Stimulated activated CD8-positive, alpha-beta memory T cell treated with anti-CD3 and anti-CD28 coated beads, Interleukin-2, amount 100 ng/mL, for 1 hour (primary cell): ENCODE results near the gene TPRG1.

ENCODE experiments used
- DNase-seq, 2 donors: peaks; one replicate each; pipeline ENCODE4 v3.0.0-alpha.2; 2020; ENCODE audit warnings: low read depth in 2 of 2

The TPRG1 gene

DNA sequence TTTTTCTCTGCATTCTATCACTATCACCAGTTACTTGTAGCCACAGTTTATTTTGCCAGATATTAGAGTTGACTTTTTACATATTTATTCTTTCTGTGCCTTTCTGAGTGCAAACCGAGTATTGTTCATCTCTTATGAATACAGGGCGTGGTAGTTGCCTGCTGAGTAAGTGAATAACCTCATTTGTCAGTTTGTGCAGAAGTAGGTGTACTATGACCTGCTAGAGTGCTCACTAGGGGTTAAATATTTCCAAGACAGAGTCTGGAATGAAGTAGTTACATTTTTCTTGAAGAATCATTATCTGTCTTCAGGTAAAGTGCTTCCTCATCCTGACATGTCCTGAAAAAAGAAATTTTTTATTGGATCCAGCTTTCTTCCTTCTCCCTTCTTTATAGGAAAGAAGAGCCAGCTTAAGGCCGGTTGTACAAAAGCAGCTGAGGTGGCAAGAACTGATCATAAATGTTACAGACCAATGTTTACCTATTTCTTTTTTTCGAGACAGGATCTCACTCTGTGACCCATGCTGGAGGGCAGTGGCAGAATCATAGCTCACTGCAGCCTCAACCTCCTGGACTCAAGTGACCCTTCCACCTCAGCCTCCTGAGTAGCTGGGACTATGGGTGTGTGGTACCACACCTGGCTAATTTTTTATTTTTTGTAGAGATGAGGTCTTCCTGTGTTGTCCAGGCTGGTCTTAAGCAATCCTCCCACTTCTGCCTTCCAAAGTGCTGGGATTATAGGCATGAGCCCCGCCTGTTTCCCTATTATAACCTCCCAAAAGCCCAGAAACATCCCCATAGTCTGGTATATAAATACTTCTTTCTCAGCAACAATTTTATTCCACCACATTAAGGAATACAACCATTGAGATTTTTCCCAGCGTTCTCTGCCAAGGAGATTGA is 182.5 kb downstream of the TPRG1 start:
- no peak for DNase-seq

- DNase-seq = no peak
Observed at GRCh38 chr3:189355115-189355480, 183.3 kb downstream of the TPRG1 start.

- peak in 1 of 2 donors; percentile 22 for DNase-seq
Observed at GRCh38 chr3:189355481-189356201, 183.9 kb downstream of the TPRG1 start.

DNA sequence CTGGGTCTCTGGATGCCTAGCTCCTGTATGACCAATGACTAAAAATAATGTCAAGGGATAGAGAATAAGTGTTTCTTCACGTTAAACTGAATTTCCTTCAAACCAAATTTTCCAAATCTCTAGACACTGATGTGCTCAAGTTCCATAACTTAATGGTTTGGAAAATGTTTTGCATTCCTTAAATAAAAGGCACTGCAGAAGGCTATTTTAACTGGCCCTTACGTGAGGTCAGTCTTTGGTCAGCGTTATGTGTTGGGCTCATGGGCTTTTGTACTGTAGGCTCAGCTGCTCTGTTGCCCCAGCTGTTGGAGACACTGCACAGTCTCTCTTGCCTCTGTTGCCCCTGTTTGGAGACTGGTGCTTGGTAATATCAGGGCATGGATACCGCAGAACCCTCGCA is 188.5 kb downstream of the TPRG1 start:
- no peak for DNase-seq

GRCh38 chr3:189361103-189361835 is 189.5 kb downstream of the TPRG1 start:
- no peak for DNase-seq

DNA sequence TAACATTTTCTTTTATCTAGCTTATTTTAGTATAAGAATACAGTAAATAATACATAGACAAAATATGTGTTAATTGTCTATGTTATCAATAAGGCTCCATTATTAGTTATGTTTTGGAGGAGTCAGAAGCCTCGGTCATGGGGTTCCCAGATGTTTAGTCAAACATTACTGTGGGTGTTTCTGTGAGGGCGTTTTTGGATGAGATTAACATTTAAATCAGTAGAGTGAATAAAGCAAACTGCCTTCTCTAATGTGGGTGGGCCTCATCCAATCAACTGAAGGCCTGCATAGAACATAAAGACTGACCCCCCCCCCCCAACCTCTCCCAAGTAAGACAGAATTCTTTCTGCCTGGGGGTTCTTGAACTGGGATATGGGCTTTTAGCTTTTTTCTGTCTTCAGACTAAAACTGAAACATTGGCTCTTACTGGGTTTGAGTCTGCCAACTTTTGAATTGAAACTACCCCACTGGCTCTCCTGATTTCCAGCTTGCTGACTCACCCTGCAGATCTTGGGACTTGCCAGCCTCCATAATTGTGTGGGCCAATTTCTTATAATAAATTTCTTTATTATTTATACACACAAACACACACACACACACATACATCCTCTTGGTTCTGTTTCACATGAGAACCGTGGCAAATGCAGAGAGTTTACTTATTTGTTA is 192.0 kb downstream of the TPRG1 start:
- DNase-seq = no peak

DNA sequence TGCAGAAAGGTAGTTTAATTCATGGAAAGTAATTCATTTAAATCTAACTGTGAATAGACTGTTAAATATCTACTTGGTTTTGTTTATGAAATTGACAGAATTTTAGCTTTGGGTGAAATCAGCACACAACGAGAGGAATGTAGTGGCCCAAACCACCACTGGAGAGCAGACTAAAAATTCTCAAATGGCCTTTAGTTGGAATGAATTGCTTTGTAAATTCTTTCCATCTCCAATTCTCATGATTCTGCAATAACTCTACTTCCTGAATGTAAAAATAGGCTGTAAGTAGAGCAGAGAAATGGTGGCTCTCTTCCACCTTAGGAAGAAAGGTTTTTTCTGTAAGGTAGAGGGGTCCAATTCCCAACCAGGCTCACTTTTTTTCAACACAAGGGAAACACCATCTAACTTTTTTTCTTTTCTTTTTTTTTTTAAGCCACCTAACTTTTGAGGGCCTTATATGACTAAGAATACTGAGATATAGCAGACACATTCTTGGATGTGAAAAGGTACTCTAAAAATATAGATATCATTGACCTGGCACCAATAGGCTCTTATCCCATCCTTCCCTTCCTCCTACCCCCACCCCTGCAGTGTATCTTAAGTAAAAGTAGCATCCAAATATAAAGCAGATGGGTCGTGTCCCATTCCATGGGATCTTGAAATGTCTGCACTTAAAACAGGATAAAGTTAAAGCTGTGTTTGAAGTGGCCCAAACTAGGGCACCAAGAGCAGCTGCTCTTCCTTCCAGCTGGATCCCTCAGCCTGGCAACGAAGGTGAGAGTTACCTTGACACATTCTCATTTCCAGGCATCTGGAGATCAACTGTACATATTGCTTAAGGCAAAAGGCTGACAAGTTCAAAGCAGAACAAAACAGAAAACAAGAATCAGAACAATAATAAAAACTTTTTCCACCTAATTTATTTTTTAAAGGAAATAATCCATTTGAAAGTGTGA is 194.1 kb downstream of the TPRG1 start:
- DNase-seq = no peak

GRCh38 chr3:189368384-189368783 is 196.6 kb downstream of the TPRG1 start:
- no peak for DNase-seq

GRCh38 chr3:189369636-189370035 is 197.9 kb downstream of the TPRG1 start:
- DNase-seq = no peak

GRCh38 chr3:189372243-189372642 is 200.5 kb downstream of the TPRG1 start:
- no peak for DNase-seq
